ENCODE measurements around the gene USH1C. TPM values are rescaled to one million over a fixed set of nuclear protein-coding genes. Genes with fewer than 3 reads are reported as not detected.
A peak's percentile ranks its signal among the peaks of the same experiment; 100 is the strongest.

Gene USH1C
- 0.15 TPM for total RNA-seq (2013)
- polyA plus RNA-seq: not detected
- polyA minus RNA-seq: not detected in 2 replicates
- 0 to 0.69 (median 0.06) reads per million in 11 experiments for total RNA-seq

DNA sequence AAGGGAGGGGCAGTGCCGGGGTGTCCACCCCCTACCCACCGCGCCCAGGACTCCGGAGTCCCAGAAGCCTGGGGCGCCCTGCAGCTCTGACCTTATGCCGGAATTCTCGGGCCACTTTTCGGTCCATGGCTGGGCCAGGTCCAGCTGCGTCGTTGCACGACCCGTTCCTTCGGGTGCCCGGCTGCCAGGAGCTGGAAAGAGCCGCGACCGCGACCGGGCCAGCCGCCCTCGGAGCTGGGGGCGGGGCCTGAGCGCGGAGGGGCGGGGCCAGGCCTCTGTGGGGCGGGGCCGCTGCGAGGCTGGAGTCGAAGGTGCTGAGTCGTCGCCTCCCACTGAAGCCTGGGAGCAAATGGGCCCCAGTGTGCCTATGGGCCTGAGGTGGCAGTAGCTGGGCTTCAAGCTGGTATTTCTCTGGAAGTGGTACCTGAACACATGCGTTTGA, at the start of gene USH1C:
Gene USH1C, minus strand, starts transcription at position 236 of the 442 bp plus-strand sequence. Its CDS starts 109 bp downstream, at position 127.
- Histone ChIP-seq H3K27me3 (ENCODE audit: control insufficient read depth in 2 of 2, insufficient read depth in 2 of 2, low read length in 2 of 2) (peaks cover 0 to 20% of the 10 kb centered on the region in 2 donors), H3K4me2 (replicated peaks; ENCODE audit: extremely low read depth, low read length, poor library complexity, severe bottlenecking) (peak within 1 kb of the TSS; percentile 58), H4K20me1 (ENCODE audit: insufficient read depth, low read length) (no peaks in the 10 kb centered on the region), H3K9ac (ENCODE audit: insufficient read depth, low read length, poor library complexity, severe bottlenecking) (peak within 1 kb of the TSS; percentile 32), H3K9me3 (replicated peaks in 1 of 2; ENCODE audit: control insufficient read depth in 1 of 2, insufficient read depth in 1 of 2, low read length in 2 of 2) (no peaks in the 10 kb centered on the region), H3K36me3 (replicated peaks in 1 of 2; ENCODE audit: control insufficient read depth in 1 of 2, insufficient read depth in 2 of 2, low read length in 2 of 2) (no peaks in the 10 kb centered on the region), H3K27ac (ENCODE audit: low read depth in 1 of 2, low read length in 2 of 2) (no peak within 1 kb of the TSS), H3K79me2 (ENCODE audit: insufficient read depth, low read length) (no peaks in the 10 kb centered on the region), H3K4me3 (replicated peaks in 1 of 3; ENCODE audit: low read depth in 2 of 3, low read length in 3 of 3) (peak within 1 kb of the TSS in 1 of 3 experiments; percentile 46), H3K4me1 (ENCODE audit: control insufficient read depth in 1 of 2, insufficient read depth in 2 of 2, low read length in 2 of 2) (peaks cover 0 to 6% of the 10 kb centered on the region in 2 donors), H2AFZ (ENCODE audit: insufficient read depth, low read depth, low read length, poor library complexity, severe bottlenecking) (peak within 1 kb of the TSS; percentile 53)
- peaks cover 0 to 2% (median 0%) of the 10 kb centered on the region in 7 donors for H3K9me3 Mint-ChIP-seq
- H3K4me3 Mint-ChIP-seq: peak within 1 kb of the TSS; percentile 32 to 79
- H3K27ac Mint-ChIP-seq: no peak within 1 kb of the TSS
- H3K27me3 Mint-ChIP-seq (ENCODE audit: low read depth in 3 of 3): peaks cover 31 to 53% (median 35%) of the 10 kb centered on the region in 3 donors
- intact Hi-C loops (cut with micrococcal nuclease): no loop called here
- no peaks in the 10 kb centered on the region for H3K36me3 Mint-ChIP-seq
- DNase-seq: no peak
- WGBS (ENCODE audit: insufficient coverage): 8% methylated on average over 30 of the region's 32 CpGs
- peaks cover 6% of the 10 kb centered on the region for H3K4me1 Mint-ChIP-seq
- TF ChIP-seq, protein P1, sequence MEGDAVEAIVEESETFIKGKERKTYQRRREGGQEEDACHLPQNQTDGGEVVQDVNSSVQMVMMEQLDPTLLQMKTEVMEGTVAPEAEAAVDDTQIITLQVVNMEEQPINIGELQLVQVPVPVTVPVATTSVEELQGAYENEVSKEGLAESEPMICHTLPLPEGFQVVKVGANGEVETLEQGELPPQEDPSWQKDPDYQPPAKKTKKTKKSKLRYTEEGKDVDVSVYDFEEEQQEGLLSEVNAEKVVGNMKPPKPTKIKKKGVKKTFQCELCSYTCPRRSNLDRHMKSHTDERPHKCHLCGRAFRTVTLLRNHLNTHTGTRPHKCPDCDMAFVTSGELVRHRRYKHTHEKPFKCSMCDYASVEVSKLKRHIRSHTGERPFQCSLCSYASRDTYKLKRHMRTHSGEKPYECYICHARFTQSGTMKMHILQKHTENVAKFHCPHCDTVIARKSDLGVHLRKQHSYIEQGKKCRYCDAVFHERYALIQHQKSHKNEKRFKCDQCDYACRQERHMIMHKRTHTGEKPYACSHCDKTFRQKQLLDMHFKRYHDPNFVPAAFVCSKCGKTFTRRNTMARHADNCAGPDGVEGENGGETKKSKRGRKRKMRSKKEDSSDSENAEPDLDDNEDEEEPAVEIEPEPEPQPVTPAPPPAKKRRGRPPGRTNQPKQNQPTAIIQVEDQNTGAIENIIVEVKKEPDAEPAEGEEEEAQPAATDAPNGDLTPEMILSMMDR (IDR thresholded peaks at IDR 0.05): no peak

DNA sequence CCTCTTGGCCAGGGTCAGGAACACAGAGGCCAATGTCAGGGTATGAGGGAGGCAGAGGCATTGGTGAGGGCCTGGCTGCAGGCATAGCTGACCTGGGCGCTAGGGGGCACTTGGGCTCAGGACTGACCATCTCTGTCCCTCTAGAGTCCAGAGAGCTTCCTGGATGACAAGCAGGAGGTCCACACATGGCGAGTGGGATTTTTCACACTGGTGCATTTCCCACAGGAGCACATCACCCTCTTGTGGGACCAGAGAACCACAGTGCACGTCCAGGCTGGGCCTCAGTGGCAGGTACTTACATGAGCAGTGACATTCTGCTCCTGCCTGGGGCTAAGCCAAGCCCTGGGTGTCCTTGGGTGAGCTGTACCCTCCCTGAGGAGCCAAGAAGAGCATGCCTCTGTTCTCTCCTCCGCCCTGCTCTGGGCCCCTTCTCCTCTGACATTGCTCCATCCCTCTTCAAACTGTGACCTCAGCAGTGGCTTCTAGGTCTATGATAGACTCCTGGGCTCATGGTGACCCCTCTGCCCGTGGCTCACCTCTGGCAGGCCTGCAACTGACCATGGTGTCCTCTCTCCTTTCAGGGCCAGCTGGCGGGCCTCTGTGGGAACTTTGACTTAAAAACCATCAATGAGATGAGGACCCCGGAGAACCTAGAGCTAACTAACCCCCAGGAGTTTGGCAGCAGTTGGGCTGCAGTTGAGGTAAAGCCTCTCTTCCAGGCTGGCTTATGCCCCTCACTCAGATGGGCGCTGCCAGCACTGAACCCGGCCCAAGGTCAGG, 49.4 kb upstream of the USH1C start:
- H3K27me3 ChIP-seq (ENCODE audit: control insufficient read depth in 2 of 2, insufficient read depth in 2 of 2, low read length in 2 of 2): no peaks in the 10 kb centered on the region
- Mint-ChIP-seq H3K36me3 (no peaks in the 10 kb centered on the region), H3K4me1 (no peaks in the 10 kb centered on the region), H3K9me3 (peaks cover 0 to 6% (median 0%) of the 10 kb centered on the region in 7 donors), H3K27me3 (ENCODE audit: low read depth in 3 of 3) (peaks cover 1 to 6% (median 5%) of the 10 kb centered on the region in 3 donors), H3K27ac (no peak overlapping the region), H3K4me3 (no peak overlapping the region)
- no peak overlapping the region for H3K4me2 ChIP-seq (replicated peaks; ENCODE audit: extremely low read depth, low read length, poor library complexity, severe bottlenecking)
- no peaks in the 10 kb centered on the region for H3K4me1 ChIP-seq (ENCODE audit: control insufficient read depth in 1 of 2, insufficient read depth in 2 of 2, low read length in 2 of 2)
- 78% methylated on average over 6 of the region's 9 CpGs for WGBS (ENCODE audit: insufficient coverage)
- H3K9me3 ChIP-seq (replicated peaks in 1 of 2; ENCODE audit: control insufficient read depth in 1 of 2, insufficient read depth in 1 of 2, low read length in 2 of 2): no peaks in the 10 kb centered on the region
- H2AFZ ChIP-seq (ENCODE audit: insufficient read depth, low read depth, low read length, poor library complexity, severe bottlenecking): no peak overlapping the region
- H3K27ac ChIP-seq (ENCODE audit: low read depth in 1 of 2, low read length in 2 of 2): no peak overlapping the region
- no peaks in the 10 kb centered on the region for H3K79me2 ChIP-seq (ENCODE audit: insufficient read depth, low read length)
- no peak overlapping the region for H3K9ac ChIP-seq (ENCODE audit: insufficient read depth, low read length, poor library complexity, severe bottlenecking)
- intact Hi-C loops (cut with micrococcal nuclease): no loop called here
- no peak for DNase-seq
- no peak overlapping the region for H3K4me3 ChIP-seq (replicated peaks in 1 of 3; ENCODE audit: low read depth in 2 of 3, low read length in 3 of 3)
- H3K36me3 ChIP-seq (replicated peaks in 1 of 2; ENCODE audit: control insufficient read depth in 1 of 2, insufficient read depth in 2 of 2, low read length in 2 of 2): no peaks in the 10 kb centered on the region
- TF ChIP-seq, protein P1 (IDR thresholded peaks at IDR 0.05): no peak
- no peaks in the 10 kb centered on the region for H4K20me1 ChIP-seq (ENCODE audit: insufficient read depth, low read length)

Data from CD14-positive monocyte (primary cell).